WTC11 (cell line): ENCODE measurements around the gene RPRD1A. TPM values are rescaled to one million over a fixed set of nuclear protein-coding genes. Genes with fewer than 3 reads are reported as not detected.
"Not testable (repeated sequence)": the region's sequence is repeated elsewhere in the genome, so short reads cannot be mapped to it uniquely, and the experiment has no call there.

Source experiments
- ATAC-seq: fragments of 200-7000 bp; cut with Tn5 transposase; 2 replicates; pipeline ENCODE4 v1.10.0; 2021; ENCODE audit warnings: mild to moderate bottlenecking, moderate library complexity
- CTCF ChIA-PET: fragments of 300-600 bp; sonication (Branson Sonifier 250); formaldehyde crosslinking; loops from one replicate; lab custom pipeline; 2021; ENCODE audit warnings: antibody characterized with exemption; lab: Charles Lee
- POLR2A ChIA-PET: fragments of 350-600 bp; sonication (Branson Sonifier 250); formaldehyde crosslinking; loops from one replicate; lab custom pipeline; 2021; ENCODE audit warnings: antibody characterized with exemption; lab: Charles Lee
- DNase-seq: peaks from one replicate; pipeline ENCODE4 v3.0.0; 2021; ENCODE audit warnings: low spot score
- H3K27ac Mint-ChIP-seq: 2 replicates; pipeline ENCODE4 v1.8.0; 2021; ENCODE audit warnings: mixed read lengths
- H3K27me3 Mint-ChIP-seq: 2 replicates; pipeline ENCODE4 v1.8.0; 2021; ENCODE audit warnings: low read depth, mild to moderate bottlenecking, moderate library complexity, mixed read lengths
- H3K36me3 Mint-ChIP-seq: 2 replicates; pipeline ENCODE4 v1.8.0; 2021; ENCODE audit warnings: mixed read lengths
- H3K4me1 Mint-ChIP-seq: 2 replicates; pipeline ENCODE4 v1.8.0; 2022; ENCODE audit warnings: mixed read lengths
- H3K4me3 Mint-ChIP-seq: 2 replicates; pipeline ENCODE4 v1.8.0; 2021; ENCODE audit warnings: mild to moderate bottlenecking, moderate library complexity, mixed read lengths
- H3K9me3 Mint-ChIP-seq: 2 replicates; pipeline ENCODE4 v1.8.0; 2021; ENCODE audit warnings: mixed read lengths
- ATF2 ChIP-seq: sonication (generic); formaldehyde crosslinking; IDR thresholded peaks from 2 replicates; pipeline ENCODE4 v1.8.1; 2022; ENCODE audit warnings: low read depth, missing genetic modification reagents, borderline replicate concordance
- E2F4 ChIP-seq: sonication (generic); formaldehyde crosslinking; IDR thresholded peaks from 2 replicates; pipeline ENCODE4 v1.8.1; 2022; ENCODE audit warnings: low read depth, mild to moderate bottlenecking, moderate library complexity, missing genetic modification reagents, borderline replicate concordance
- FOXJ3 ChIP-seq: sonication (generic); formaldehyde crosslinking; IDR thresholded peaks from 2 replicates; pipeline ENCODE4 v1.9.0; 2021; ENCODE audit warnings: missing genetic modification reagents, mild to moderate bottlenecking, borderline replicate concordance
- NFYB ChIP-seq: sonication (generic); formaldehyde crosslinking; conservative IDR thresholded peaks from 2 replicates; pipeline ENCODE4 v1.8.0; 2022; ENCODE audit warnings: low read depth, missing genetic modification reagents
- ZNF121 ChIP-seq: sonication (generic); formaldehyde crosslinking; IDR thresholded peaks from 2 replicates; pipeline ENCODE4 v1.8.0; 2023; ENCODE audit warnings: missing genetic modification reagents
- total RNA-seq: library from RNA; stranded (reverse); gene quantifications from 3 replicates; pipeline ENCODE4 v1.2.3, GENCODE V29; 2021
- TF ChIP-seq, protein P1 (sequence below): fragments of 250-450 bp; sonication (Bioruptor Pico); IDR thresholded peaks from 2 replicates; pipeline ENCODE4 v1.9.0; 2021; ENCODE audit warnings: mild to moderate bottlenecking, borderline replicate concordance
- TF ChIP-seq, protein P2 (sequence below): sonication (generic); formaldehyde crosslinking; IDR thresholded peaks from 2 replicates; pipeline ENCODE4 v1.8.0; 2022; ENCODE audit warnings: mild to moderate bottlenecking, missing genetic modification reagents
- TF ChIP-seq, protein P3 (sequence below): sonication (generic); formaldehyde crosslinking; IDR thresholded peaks from 2 replicates; pipeline ENCODE4 v1.8.1; 2022; ENCODE audit warnings: missing genetic modification reagents, borderline replicate concordance
- TF ChIP-seq, protein P4 (sequence below): sonication (generic); formaldehyde crosslinking; IDR thresholded peaks from 2 replicates; pipeline ENCODE4 v1.8.0; 2022; ENCODE audit warnings: mild to moderate bottlenecking, missing genetic modification reagents
- TF ChIP-seq, protein P5 (sequence below): sonication (generic); formaldehyde crosslinking; conservative IDR thresholded peaks from 2 replicates; pipeline ENCODE4 v1.8.1; 2023; ENCODE audit warnings: mild to moderate bottlenecking, low read depth, missing genetic modification reagents, moderate library complexity
- TF ChIP-seq, protein P6 (sequence below): fragments of 250-450 bp; sonication (Bioruptor Pico); IDR thresholded peaks from 2 replicates; pipeline ENCODE4 v2.1.2; 2022; ENCODE audit warnings: mild to moderate bottlenecking, moderate library complexity

RPRD1A gene
- total RNA-seq, 1 experiment from 2014 or later, result 115 TPM

- TF ChIP-seq, protein P1, sequence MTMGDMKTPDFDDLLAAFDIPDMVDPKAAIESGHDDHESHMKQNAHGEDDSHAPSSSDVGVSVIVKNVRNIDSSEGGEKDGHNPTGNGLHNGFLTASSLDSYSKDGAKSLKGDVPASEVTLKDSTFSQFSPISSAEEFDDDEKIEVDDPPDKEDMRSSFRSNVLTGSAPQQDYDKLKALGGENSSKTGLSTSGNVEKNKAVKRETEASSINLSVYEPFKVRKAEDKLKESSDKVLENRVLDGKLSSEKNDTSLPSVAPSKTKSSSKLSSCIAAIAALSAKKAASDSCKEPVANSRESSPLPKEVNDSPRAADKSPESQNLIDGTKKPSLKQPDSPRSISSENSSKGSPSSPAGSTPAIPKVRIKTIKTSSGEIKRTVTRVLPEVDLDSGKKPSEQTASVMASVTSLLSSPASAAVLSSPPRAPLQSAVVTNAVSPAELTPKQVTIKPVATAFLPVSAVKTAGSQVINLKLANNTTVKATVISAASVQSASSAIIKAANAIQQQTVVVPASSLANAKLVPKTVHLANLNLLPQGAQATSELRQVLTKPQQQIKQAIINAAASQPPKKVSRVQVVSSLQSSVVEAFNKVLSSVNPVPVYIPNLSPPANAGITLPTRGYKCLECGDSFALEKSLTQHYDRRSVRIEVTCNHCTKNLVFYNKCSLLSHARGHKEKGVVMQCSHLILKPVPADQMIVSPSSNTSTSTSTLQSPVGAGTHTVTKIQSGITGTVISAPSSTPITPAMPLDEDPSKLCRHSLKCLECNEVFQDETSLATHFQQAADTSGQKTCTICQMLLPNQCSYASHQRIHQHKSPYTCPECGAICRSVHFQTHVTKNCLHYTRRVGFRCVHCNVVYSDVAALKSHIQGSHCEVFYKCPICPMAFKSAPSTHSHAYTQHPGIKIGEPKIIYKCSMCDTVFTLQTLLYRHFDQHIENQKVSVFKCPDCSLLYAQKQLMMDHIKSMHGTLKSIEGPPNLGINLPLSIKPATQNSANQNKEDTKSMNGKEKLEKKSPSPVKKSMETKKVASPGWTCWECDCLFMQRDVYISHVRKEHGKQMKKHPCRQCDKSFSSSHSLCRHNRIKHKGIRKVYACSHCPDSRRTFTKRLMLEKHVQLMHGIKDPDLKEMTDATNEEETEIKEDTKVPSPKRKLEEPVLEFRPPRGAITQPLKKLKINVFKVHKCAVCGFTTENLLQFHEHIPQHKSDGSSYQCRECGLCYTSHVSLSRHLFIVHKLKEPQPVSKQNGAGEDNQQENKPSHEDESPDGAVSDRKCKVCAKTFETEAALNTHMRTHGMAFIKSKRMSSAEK (CRISPR knock-in tag), result no peak
- TF ChIP-seq ZNF121 (no peak), E2F4 (CRISPR knock-in tag) (no peak), NFYB (CRISPR knock-in tag) (no peak)
- TF ChIP-seq, protein P2, sequence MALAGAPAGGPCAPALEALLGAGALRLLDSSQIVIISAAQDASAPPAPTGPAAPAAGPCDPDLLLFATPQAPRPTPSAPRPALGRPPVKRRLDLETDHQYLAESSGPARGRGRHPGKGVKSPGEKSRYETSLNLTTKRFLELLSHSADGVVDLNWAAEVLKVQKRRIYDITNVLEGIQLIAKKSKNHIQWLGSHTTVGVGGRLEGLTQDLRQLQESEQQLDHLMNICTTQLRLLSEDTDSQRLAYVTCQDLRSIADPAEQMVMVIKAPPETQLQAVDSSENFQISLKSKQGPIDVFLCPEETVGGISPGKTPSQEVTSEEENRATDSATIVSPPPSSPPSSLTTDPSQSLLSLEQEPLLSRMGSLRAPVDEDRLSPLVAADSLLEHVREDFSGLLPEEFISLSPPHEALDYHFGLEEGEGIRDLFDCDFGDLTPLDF (CRISPR knock-in tag), result no peak
- TF ChIP-seq, protein P3, sequence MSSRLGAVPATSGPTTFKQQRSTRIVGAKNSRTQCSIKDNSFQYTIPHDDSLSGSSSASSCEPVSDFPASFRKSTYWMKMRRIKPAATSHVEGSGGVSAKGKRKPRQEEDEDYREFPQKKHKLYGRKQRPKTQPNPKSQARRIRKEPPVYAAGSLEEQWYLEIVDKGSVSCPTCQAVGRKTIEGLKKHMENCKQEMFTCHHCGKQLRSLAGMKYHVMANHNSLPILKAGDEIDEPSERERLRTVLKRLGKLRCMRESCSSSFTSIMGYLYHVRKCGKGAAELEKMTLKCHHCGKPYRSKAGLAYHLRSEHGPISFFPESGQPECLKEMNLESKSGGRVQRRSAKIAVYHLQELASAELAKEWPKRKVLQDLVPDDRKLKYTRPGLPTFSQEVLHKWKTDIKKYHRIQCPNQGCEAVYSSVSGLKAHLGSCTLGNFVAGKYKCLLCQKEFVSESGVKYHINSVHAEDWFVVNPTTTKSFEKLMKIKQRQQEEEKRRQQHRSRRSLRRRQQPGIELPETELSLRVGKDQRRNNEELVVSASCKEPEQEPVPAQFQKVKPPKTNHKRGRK (CRISPR knock-in tag), result no peak
- TF ChIP-seq, protein P4, sequence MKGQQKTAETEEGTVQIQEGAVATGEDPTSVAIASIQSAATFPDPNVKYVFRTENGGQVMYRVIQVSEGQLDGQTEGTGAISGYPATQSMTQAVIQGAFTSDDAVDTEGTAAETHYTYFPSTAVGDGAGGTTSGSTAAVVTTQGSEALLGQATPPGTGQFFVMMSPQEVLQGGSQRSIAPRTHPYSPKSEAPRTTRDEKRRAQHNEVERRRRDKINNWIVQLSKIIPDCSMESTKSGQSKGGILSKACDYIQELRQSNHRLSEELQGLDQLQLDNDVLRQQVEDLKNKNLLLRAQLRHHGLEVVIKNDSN, result no peak
- TF ChIP-seq, protein P5, sequence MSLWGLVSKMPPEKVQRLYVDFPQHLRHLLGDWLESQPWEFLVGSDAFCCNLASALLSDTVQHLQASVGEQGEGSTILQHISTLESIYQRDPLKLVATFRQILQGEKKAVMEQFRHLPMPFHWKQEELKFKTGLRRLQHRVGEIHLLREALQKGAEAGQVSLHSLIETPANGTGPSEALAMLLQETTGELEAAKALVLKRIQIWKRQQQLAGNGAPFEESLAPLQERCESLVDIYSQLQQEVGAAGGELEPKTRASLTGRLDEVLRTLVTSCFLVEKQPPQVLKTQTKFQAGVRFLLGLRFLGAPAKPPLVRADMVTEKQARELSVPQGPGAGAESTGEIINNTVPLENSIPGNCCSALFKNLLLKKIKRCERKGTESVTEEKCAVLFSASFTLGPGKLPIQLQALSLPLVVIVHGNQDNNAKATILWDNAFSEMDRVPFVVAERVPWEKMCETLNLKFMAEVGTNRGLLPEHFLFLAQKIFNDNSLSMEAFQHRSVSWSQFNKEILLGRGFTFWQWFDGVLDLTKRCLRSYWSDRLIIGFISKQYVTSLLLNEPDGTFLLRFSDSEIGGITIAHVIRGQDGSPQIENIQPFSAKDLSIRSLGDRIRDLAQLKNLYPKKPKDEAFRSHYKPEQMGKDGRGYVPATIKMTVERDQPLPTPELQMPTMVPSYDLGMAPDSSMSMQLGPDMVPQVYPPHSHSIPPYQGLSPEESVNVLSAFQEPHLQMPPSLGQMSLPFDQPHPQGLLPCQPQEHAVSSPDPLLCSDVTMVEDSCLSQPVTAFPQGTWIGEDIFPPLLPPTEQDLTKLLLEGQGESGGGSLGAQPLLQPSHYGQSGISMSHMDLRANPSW (CRISPR knock-in tag), result no peak
Measured at GRCh38 chr18:36083729-36084128, 16.4 kb upstream of the RPRD1A start (continued).

GRCh38 chr18:36081118-36081517, 13.8 kb upstream of the RPRD1A start:
- POLR2A ChIA-PET, result interaction anchor here (0.8 kb wide), 1 partner anchor 24 kb away, joined by 9 read pairs; no protein-coding TSS in a partner anchor
- CTCF ChIA-PET, DNase-seq, ATAC-seq, H3K27ac Mint-ChIP-seq, H3K4me3 Mint-ChIP-seq, H3K4me1 Mint-ChIP-seq: not testable (repeated sequence)
- H3K9me3 Mint-ChIP-seq, result peaks cover 43% of the 10 kb centered on the region
- peaks cover 14% of the 10 kb centered on the region for H3K27me3 Mint-ChIP-seq
- peaks cover 23% of the 10 kb centered on the region for H3K36me3 Mint-ChIP-seq

- CTCF ChIA-PET, result no interaction called here
- H3K36me3 Mint-ChIP-seq, result peaks cover 23% of the 10 kb centered on the region
- ATAC-seq, result no peak
- peaks cover 39% of the 10 kb centered on the region for H3K9me3 Mint-ChIP-seq
- no peak overlapping the region for H3K27ac Mint-ChIP-seq
- no peaks in the 10 kb centered on the region for H3K4me1 Mint-ChIP-seq
- no peak overlapping the region for H3K4me3 Mint-ChIP-seq
- POLR2A ChIA-PET, result interaction anchor here (0.6 kb wide), 2 partner anchors 138 to 194 kb away, joined by 4 to 6 read pairs; no protein-coding TSS in a partner anchor
- H3K27me3 Mint-ChIP-seq, result peaks cover 14% of the 10 kb centered on the region
- no peak for DNase-seq
- TF ChIP-seq, protein P6, sequence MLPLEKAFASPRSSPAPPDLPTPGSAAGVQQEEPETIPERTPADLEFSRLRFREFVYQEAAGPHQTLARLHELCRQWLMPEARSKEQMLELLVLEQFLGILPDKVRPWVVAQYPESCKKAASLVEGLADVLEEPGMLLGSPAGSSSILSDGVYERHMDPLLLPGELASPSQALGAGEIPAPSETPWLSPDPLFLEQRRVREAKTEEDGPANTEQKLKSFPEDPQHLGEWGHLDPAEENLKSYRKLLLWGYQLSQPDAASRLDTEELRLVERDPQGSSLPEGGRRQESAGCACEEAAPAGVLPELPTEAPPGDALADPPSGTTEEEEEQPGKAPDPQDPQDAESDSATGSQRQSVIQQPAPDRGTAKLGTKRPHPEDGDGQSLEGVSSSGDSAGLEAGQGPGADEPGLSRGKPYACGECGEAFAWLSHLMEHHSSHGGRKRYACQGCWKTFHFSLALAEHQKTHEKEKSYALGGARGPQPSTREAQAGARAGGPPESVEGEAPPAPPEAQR (CRISPR knock-in tag), result no peak
- TF ChIP-seq, protein P2 (CRISPR knock-in tag), result no peak
- TF ChIP-seq FOXJ3 (no peak), ATF2 (CRISPR knock-in tag) (no peak)
Measured at GRCh38 chr18:36078751-36079529, 11.6 kb upstream of the RPRD1A start.
